ENCODE measurements around the gene NFIA. TPM values are rescaled to one million over a fixed set of nuclear protein-coding genes. Genes with fewer than 3 reads are reported as not detected.

The NFIA gene
- total and polyA plus RNA-seq, 2 of the 13 experiments (the other 11 are each of a cell fraction or from before 2014, with no cell fraction given): 14.7 to 28.5 TPM

GRCh38 chr1:61053712-61054600 lies 28.4 kb upstream of the NFIA start (continued):
- TF ChIP-seq, protein P1, sequence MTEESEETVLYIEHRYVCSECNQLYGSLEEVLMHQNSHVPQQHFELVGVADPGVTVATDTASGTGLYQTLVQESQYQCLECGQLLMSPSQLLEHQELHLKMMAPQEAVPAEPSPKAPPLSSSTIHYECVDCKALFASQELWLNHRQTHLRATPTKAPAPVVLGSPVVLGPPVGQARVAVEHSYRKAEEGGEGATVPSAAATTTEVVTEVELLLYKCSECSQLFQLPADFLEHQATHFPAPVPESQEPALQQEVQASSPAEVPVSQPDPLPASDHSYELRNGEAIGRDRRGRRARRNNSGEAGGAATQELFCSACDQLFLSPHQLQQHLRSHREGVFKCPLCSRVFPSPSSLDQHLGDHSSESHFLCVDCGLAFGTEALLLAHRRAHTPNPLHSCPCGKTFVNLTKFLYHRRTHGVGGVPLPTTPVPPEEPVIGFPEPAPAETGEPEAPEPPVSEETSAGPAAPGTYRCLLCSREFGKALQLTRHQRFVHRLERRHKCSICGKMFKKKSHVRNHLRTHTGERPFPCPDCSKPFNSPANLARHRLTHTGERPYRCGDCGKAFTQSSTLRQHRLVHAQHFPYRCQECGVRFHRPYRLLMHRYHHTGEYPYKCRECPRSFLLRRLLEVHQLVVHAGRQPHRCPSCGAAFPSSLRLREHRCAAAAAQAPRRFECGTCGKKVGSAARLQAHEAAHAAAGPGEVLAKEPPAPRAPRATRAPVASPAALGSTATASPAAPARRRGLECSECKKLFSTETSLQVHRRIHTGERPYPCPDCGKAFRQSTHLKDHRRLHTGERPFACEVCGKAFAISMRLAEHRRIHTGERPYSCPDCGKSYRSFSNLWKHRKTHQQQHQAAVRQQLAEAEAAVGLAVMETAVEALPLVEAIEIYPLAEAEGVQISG (CRISPR knock-in tag; IDR thresholded peaks at IDR 0.05): peak; percentile 34; the same call in 1 of the 2 replicates
- TF ChIP-seq ZNF510 (CRISPR knock-in tag; IDR thresholded peaks at IDR 0.05; ENCODE audit: low read depth) (no peak), ARHGAP35 (CRISPR knock-in tag; IDR thresholded peaks at IDR 0.05; ENCODE audit: borderline replicate concordance) (peak; percentile 71; the same call in 1 of the 2 replicates), SIN3B (IDR thresholded peaks at IDR 0.05; ENCODE audit: low read length) (no peak), ZBTB14 (CRISPR knock-in tag; IDR thresholded peaks at IDR 0.05) (no peak), ATAD3A (CRISPR knock-in tag; IDR thresholded peaks at IDR 0.05) (no peak), YEATS4 (CRISPR knock-in tag; IDR thresholded peaks at IDR 0.05; ENCODE audit: borderline replicate concordance) (peak; percentile 51; the same call in 1 of the 2 replicates), ZFP37 (CRISPR knock-in tag; IDR thresholded peaks at IDR 0.05; ENCODE audit: borderline replicate concordance) (no peak), ZNF446 (CRISPR knock-in tag; IDR thresholded peaks at IDR 0.05) (no peak), KDM5A (IDR thresholded peaks at IDR 0.05; ENCODE audit: borderline replicate concordance, low read length) (no peak), CBFB (CRISPR knock-in tag; IDR thresholded peaks at IDR 0.05) (no peak), ZSCAN25 (CRISPR knock-in tag; IDR thresholded peaks at IDR 0.05) (no peak), PRDM15 (CRISPR knock-in tag; IDR thresholded peaks at IDR 0.05) (no peak)
- TF ChIP-seq, protein P2, sequence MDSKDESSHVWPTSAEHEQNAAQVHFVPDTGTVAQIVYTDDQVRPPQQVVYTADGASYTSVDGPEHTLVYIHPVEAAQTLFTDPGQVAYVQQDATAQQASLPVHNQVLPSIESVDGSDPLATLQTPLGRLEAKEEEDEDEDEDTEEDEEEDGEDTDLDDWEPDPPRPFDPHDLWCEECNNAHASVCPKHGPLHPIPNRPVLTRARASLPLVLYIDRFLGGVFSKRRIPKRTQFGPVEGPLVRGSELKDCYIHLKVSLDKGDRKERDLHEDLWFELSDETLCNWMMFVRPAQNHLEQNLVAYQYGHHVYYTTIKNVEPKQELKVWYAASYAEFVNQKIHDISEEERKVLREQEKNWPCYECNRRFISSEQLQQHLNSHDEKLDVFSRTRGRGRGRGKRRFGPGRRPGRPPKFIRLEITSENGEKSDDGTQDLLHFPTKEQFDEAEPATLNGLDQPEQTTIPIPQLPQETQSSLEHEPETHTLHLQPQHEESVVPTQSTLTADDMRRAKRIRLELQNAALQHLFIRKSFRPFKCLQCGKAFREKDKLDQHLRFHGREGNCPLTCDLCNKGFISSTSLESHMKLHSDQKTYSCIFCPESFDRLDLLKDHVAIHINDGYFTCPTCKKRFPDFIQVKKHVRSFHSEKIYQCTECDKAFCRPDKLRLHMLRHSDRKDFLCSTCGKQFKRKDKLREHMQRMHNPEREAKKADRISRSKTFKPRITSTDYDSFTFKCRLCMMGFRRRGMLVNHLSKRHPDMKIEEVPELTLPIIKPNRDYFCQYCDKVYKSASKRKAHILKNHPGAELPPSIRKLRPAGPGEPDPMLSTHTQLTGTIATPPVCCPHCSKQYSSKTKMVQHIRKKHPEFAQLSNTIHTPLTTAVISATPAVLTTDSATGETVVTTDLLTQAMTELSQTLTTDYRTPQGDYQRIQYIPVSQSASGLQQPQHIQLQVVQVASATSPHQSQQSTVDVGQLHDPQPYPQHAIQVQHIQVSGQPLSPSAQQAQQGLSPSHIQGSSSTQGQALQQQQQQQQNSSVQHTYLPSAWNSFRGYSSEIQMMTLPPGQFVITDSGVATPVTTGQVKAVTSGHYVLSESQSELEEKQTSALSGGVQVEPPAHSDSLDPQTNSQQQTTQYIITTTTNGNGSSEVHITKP (CRISPR knock-in tag; IDR thresholded peaks at IDR 0.05; ENCODE audit: low read depth): 0 out of 2 replicates have a peak, but pooled peaks have one; percentile 23
- TF ChIP-seq, protein P3, sequence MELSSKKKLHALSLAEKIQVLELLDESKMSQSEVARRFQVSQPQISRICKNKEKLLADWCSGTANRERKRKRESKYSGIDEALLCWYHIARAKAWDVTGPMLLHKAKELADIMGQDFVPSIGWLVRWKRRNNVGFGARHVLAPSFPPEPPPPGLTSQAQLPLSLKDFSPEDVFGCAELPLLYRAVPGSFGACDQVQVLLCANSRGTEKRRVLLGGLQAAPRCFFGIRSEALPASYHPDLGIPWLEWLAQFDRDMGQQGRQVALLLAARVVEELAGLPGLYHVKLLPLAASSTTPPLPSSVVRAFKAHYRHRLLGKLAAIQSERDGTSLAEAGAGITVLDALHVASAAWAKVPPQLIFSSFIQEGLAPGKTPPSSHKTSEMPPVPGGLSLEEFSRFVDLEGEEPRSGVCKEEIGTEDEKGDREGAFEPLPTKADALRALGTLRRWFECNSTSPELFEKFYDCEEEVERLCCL (CRISPR knock-in tag; IDR thresholded peaks at IDR 0.05; ENCODE audit: borderline replicate concordance): no peak
